Hepatocyte (in vitro differentiated cells): ENCODE data around the gene RTN4IP1. TPM values are rescaled to one million over a fixed set of nuclear protein-coding genes. Genes with fewer than 3 reads are reported as not detected.

Experiments
- DNase-seq: peaks from one replicate; pipeline ENCODE4 v3.0.0-alpha.2; 2016; ENCODE audit warnings: low spot score
- H2AFZ ChIP-seq: fragments of 200-600 bp; sonication (generic); 2 replicates; pipeline ENCODE4 v1.6.0; 2016; ENCODE audit warnings: antibody characterized with exemption, mild to moderate bottlenecking
- H3K27ac ChIP-seq: fragments of 200-600 bp; sonication (generic); 2 replicates; pipeline ENCODE4 v1.5.1; 2016; ENCODE audit warnings: mild to moderate bottlenecking
- H3K27me3 ChIP-seq: fragments of 200-600 bp; sonication (generic); 2 replicates; pipeline ENCODE4 v1.6.1; 2016
- H3K36me3 ChIP-seq: fragments of 200-600 bp; sonication (generic); replicated peaks from 2 replicates; pipeline ENCODE4 v1.5.1; 2016; ENCODE audit warnings: low read depth; ENCODE audit not compliant: insufficient read depth
- H3K4me1 ChIP-seq: fragments of 200-600 bp; sonication (generic); 2 replicates; pipeline ENCODE4 v1.5.1; 2016; ENCODE audit warnings: mild to moderate bottlenecking, moderate library complexity; ENCODE audit not compliant: insufficient read depth
- H3K4me2 ChIP-seq: fragments of 200-600 bp; sonication (generic); 2 replicates; pipeline ENCODE4 v1.6.0; 2016
- H3K4me3 ChIP-seq: fragments of 200-600 bp; sonication (generic); 2 replicates; pipeline ENCODE4 v1.5.1; 2016; ENCODE audit warnings: mild to moderate bottlenecking
- H3K79me2 ChIP-seq: fragments of 200-600 bp; sonication (generic); 2 replicates; pipeline ENCODE4 v1.6.0; 2017; ENCODE audit warnings: mild to moderate bottlenecking
- H3K9me2 ChIP-seq: fragments of 200-600 bp; sonication (generic); replicated peaks from 2 replicates; pipeline ENCODE4 v1.6.0; 2017; ENCODE audit warnings: mild to moderate bottlenecking; ENCODE audit not compliant: insufficient read depth
- H3K9me3 ChIP-seq: fragments of 200-600 bp; sonication (generic); 2 replicates; pipeline ENCODE4 v1.5.1; 2016; ENCODE audit warnings: low read depth, mild to moderate bottlenecking
- H4K20me1 ChIP-seq: fragments of 200-600 bp; sonication (generic); 2 replicates; pipeline ENCODE4 v1.6.0; 2016; ENCODE audit warnings: mild to moderate bottlenecking; ENCODE audit not compliant: insufficient read depth, poor library complexity, severe bottlenecking
- EZH2 ChIP-seq: fragments of 200-600 bp; sonication (generic); IDR thresholded peaks from 2 replicates; pipeline ENCODE4 v1.6.1; 2016; ENCODE audit warnings: antibody characterized with exemption, mild to moderate bottlenecking, borderline replicate concordance
- EZH2phosphoT487 ChIP-seq: fragments of 200-600 bp; sonication (generic); IDR thresholded peaks from one replicate; pipeline ENCODE4 v1.6.1; 2018; ENCODE audit warnings: antibody characterized with exemption, mild to moderate bottlenecking, low read depth, moderate library complexity; ENCODE audit not compliant: unreplicated experiment, severe bottlenecking
- WGBS: methylation state at CpG from one replicate; pipeline ENCODE4 v1.1.6; 2016; ENCODE audit warnings: low lambda C conversion rate; ENCODE audit errors: missing lambda C conversion rate; 5-methylcytosine and 5-hydroxymethylcytosine counted together
- polyA plus RNA-seq: library from polyadenylated mRNA; unstranded; fragments of >200 nt; fragmentation: Nextera tagmentation; extraction: Ambion mirVana; gene quantifications from 2 replicates; pipeline ENCODE4 v1.2.1, GENCODE V29; 2016
- total RNA-seq: library from RNA; depleted of rRNA; stranded (reverse); fragments of >200 nt; gene quantifications from 2 replicates; pipeline ENCODE4 v1.2.3, GENCODE V29; 2014
- TF ChIP-seq, protein P1 (sequence below): fragments of 200-600 bp; sonication (generic); IDR thresholded peaks from 2 replicates; pipeline ENCODE4 v1.5.1; 2016; ENCODE audit warnings: antibody characterized with exemption, mild to moderate bottlenecking; ENCODE audit not compliant: poor library complexity

The RTN4IP1 gene
- total and polyA plus RNA-seq, 2 experiments from 2014 or later: 4.9 to 6.2 TPM

DNA sequence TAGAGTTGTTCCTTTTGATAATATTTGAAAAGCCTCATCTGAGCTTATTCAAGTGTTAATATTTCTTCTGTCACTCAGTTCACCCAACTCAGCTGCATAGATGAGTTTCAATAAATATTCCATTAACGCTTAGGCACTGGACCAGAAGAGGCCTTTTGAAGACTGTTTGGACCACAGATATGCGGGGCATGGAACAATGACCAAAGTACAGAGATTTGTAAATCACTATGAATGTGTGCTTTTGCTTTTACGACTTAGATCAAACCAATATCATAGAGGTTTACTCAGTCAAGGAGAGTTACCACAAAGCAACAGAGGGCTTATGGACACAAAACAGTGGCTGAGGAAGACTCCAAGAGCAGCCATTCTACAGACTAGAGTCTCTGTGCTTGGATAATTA, 99.9 kb downstream of the RTN4IP1 start:
- H3K4me1 ChIP-seq: no peaks in the 10 kb centered on the region
- H3K27me3 ChIP-seq: no peaks in the 10 kb centered on the region
- 72% methylated on average over 3 of the region's 3 CpGs for WGBS
- DNase-seq: no peak
- H3K27ac ChIP-seq: no peak overlapping the region
- H3K4me3 ChIP-seq: no peak overlapping the region
- no peaks in the 10 kb centered on the region for H4K20me1 ChIP-seq
- H3K79me2 ChIP-seq: no peaks in the 10 kb centered on the region
- H3K9me3 ChIP-seq: no peaks in the 10 kb centered on the region
- H3K9me2 ChIP-seq: no peaks in the 10 kb centered on the region
- no peak for TF ChIP-seq EZH2phosphoT487
- TF ChIP-seq, protein P1, sequence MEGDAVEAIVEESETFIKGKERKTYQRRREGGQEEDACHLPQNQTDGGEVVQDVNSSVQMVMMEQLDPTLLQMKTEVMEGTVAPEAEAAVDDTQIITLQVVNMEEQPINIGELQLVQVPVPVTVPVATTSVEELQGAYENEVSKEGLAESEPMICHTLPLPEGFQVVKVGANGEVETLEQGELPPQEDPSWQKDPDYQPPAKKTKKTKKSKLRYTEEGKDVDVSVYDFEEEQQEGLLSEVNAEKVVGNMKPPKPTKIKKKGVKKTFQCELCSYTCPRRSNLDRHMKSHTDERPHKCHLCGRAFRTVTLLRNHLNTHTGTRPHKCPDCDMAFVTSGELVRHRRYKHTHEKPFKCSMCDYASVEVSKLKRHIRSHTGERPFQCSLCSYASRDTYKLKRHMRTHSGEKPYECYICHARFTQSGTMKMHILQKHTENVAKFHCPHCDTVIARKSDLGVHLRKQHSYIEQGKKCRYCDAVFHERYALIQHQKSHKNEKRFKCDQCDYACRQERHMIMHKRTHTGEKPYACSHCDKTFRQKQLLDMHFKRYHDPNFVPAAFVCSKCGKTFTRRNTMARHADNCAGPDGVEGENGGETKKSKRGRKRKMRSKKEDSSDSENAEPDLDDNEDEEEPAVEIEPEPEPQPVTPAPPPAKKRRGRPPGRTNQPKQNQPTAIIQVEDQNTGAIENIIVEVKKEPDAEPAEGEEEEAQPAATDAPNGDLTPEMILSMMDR: no peak
- TF ChIP-seq EZH2: no peak
- H3K36me3 ChIP-seq: no peaks in the 10 kb centered on the region
- no peak overlapping the region for H3K4me2 ChIP-seq
- H2AFZ ChIP-seq: no peak overlapping the region

DNA sequence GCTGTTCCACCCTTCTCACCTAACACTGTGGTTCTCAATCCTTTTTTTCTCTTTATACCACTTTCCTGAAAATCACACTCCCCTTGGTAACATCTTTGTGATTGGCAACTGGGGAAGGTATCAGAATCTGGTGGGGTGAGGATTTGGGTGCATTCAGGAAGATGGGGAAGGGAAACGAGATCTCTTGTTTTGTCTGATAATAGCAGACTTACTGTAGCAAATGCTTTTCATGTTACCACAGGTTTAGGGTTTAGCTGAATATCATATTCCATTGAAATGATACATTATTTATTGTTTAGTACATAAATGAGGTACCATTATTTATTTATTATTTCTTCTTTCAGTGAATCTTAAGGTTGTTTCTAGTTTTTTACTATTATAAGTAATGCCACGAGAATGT, 100.8 kb downstream of the RTN4IP1 start:
- H3K79me2 ChIP-seq: no peaks in the 10 kb centered on the region
- no peaks in the 10 kb centered on the region for H3K27me3 ChIP-seq
- H3K9me2 ChIP-seq: no peaks in the 10 kb centered on the region
- H3K27ac ChIP-seq: no peak overlapping the region
- H3K9me3 ChIP-seq: no peaks in the 10 kb centered on the region
- no peak for DNase-seq
- no peak overlapping the region for H3K4me2 ChIP-seq
- no peaks in the 10 kb centered on the region for H3K36me3 ChIP-seq
- H3K4me1 ChIP-seq: no peaks in the 10 kb centered on the region
- H4K20me1 ChIP-seq: no peaks in the 10 kb centered on the region
- no peak overlapping the region for H3K4me3 ChIP-seq
- TF ChIP-seq EZH2phosphoT487 (no peak), EZH2 (no peak)
- TF ChIP-seq, protein P1: no peak
- H2AFZ ChIP-seq: no peak overlapping the region
- 89% methylated on average over 2 of the region's 2 CpGs for WGBS

DNA sequence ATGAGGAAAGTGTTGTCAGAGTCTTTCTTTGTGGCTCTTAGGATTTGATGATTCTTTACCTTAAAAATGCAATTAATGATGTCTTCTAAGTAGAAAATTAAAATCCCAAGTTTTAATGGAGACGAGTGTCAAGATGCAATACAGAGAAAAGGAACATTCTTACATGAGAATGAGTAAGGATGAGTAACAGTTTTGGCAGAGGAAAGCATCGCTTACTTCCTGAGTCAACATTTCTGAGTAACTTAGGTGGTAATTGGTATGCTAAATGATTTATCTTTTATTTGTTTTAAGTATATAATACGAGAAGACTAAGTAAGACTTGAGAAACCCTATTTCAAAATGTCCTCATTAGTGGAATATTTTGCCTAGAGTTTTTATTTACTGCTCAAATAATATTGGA, 101.3 kb downstream of the RTN4IP1 start:
- DNase-seq: no peak
- no peaks in the 10 kb centered on the region for H3K27me3 ChIP-seq
- no peak overlapping the region for H3K27ac ChIP-seq
- WGBS: 68% methylated on average over 3 of the region's 3 CpGs
- no peaks in the 10 kb centered on the region for H3K36me3 ChIP-seq
- TF ChIP-seq, protein P1: no peak
- TF ChIP-seq EZH2phosphoT487 (no peak), EZH2 (no peak)
- no peaks in the 10 kb centered on the region for H3K4me1 ChIP-seq
- H3K4me3 ChIP-seq: no peak overlapping the region
- no peaks in the 10 kb centered on the region for H3K79me2 ChIP-seq
- no peak overlapping the region for H2AFZ ChIP-seq
- no peaks in the 10 kb centered on the region for H3K9me3 ChIP-seq
- H3K9me2 ChIP-seq: no peaks in the 10 kb centered on the region
- H4K20me1 ChIP-seq: no peaks in the 10 kb centered on the region
- H3K4me2 ChIP-seq: no peak overlapping the region

DNA sequence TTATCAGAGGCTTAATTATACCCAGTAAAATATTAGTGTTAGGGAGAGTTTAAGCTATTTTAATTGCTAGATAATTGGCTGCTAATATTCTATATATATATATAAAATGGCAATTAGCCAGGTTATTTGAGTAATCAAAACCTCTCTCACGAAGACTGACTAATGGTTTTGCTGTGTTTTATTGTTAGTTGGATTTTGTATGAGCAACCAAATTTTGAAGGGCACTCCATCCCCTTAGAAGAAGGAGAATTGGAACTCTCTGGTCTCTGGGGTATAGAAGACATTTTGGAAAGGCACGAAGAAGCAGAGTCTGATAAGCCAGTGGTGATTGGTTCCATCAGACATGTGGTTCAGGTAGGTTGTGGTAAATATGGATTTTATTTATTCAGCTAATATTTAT, 102.2 kb downstream of the RTN4IP1 start:
- no peak overlapping the region for H2AFZ ChIP-seq
- no peaks in the 10 kb centered on the region for H3K36me3 ChIP-seq
- H3K27ac ChIP-seq: no peak overlapping the region
- H3K4me2 ChIP-seq: no peak overlapping the region
- TF ChIP-seq, protein P1: no peak
- TF ChIP-seq EZH2phosphoT487 (no peak), EZH2 (no peak)
- no peaks in the 10 kb centered on the region for H3K79me2 ChIP-seq
- H3K27me3 ChIP-seq: no peaks in the 10 kb centered on the region
- no peaks in the 10 kb centered on the region for H4K20me1 ChIP-seq
- no peaks in the 10 kb centered on the region for H3K4me1 ChIP-seq
- no peaks in the 10 kb centered on the region for H3K9me2 ChIP-seq
- no peaks in the 10 kb centered on the region for H3K9me3 ChIP-seq
- 90% methylated on average over 2 of the region's 2 CpGs for WGBS
- no peak for DNase-seq
- H3K4me3 ChIP-seq: no peak overlapping the region
